ENCODE results near the gene TLCD1.

The TLCD1 gene, protein sequence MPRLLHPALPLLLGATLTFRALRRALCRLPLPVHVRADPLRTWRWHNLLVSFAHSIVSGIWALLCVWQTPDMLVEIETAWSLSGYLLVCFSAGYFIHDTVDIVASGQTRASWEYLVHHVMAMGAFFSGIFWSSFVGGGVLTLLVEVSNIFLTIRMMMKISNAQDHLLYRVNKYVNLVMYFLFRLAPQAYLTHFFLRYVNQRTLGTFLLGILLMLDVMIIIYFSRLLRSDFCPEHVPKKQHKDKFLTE

DNA sequence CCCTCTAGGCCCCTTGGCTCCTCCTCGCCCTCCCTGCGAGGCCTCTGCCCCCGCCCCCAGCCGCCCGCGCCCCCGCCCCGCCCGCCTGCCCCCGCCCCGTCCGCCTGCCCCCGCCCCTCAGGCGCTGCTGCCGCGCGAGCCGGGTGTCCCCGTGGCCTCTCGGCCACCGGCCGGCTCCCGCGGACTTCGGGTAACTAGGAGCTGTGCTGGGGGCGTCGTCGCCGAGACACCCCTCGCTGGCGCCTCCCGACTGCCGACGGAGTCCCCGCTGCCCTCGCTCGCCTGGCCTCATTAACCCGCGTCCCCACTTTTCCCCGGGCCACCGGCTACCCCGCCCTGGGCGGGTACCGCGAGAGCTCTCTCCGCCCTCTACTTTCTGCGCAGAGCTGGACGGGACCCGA is at the start of gene TLCD1:
TSS of gene TLCD1 (minus strand) at position 8 of the 401 bp plus-strand sequence. CDS start 136 bp downstream, outside the sequence.
- in situ Hi-C loops (cut with MboI; ENCODE audit: low sequenced_read_pairs), result no loop called here

DNA sequence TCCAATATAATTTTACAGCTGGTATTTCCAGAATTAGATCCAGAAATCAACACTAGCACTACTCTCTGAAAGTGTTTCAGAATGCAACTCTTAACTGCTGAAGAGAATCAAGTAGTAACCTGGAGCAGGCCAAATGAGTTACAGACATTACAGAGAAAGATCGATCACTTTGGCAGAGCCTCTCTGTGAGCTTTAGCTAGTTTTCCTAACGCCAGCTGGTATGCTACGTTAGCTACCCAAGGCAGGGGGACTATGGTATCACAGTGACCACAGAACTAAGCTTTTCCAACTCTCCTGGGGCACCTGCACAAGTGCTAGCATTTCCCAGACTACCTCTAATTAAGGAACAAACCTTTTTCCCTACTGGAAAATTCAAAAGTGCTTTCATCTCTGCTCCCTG is 48.2 kb upstream of the TLCD1 start:
- in situ Hi-C loops (cut with MboI; ENCODE audit: low sequenced_read_pairs), result no loop called here

DNA sequence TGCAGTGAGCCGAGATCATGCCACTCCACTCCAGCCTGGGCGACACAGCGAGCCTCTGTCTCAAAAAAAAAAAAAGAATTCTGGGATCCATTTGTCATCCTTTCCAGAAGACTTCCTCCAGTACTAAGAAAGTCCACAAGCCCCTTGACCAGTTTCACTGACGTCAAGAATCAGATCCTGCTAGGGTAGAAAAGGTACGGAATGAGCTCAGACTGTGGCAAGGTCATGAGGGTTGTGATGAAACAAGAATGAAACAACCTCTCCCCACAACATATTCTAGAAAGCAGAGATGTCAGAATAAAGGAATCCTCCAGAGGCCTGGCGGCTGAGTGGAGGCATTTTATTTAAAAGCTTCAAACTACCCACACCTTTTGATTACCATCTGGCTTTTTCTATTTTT is 47.7 kb upstream of the TLCD1 start:
- in situ Hi-C loops (cut with MboI; ENCODE audit: low sequenced_read_pairs), result no loop called here

DNA sequence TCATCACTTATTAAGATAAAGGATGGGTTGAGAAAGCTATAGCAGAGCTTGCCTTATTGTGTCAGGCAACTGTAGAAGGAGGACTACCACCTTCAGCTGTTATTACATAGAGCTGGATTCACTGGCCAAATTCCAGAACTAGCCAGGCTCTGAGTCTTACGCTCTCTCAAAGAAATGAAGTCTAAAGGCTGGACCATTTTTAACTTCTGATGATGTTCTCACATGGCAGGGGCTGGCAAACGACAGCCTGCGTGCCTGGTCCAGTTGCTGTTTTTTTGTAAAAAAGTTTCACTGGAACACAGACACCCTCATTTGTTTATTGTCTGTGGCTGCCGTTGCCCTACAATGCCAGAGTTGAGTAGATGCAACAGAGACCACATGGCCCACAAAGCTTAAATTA is 39.0 kb upstream of the TLCD1 start:
- in situ Hi-C loops (cut with MboI; ENCODE audit: low sequenced_read_pairs), result no loop called here

DNA sequence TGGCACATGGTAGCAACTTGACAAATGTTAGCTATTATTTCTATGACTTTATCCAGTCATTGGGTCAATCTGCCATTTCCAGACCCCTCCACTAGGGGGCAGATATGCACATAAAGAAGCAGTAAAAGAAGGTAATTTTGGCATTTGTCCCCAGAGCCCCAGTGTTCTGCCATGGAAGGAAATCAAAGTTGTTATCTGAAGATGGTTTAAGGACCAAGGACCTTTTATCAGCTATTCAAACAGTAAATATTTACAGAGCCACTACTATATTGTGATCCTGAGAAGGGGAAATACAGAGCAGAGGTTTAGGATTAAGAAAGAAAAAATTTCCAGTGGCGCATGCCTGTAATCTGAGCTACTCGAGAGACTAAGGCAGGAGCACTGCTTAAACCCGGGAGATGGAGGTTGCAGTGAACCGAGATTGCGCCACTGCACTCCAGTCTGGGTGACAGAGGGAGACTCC is 37.8 kb upstream of the TLCD1 start:
- in situ Hi-C loops (cut with MboI; ENCODE audit: low sequenced_read_pairs), result no loop called here

DNA sequence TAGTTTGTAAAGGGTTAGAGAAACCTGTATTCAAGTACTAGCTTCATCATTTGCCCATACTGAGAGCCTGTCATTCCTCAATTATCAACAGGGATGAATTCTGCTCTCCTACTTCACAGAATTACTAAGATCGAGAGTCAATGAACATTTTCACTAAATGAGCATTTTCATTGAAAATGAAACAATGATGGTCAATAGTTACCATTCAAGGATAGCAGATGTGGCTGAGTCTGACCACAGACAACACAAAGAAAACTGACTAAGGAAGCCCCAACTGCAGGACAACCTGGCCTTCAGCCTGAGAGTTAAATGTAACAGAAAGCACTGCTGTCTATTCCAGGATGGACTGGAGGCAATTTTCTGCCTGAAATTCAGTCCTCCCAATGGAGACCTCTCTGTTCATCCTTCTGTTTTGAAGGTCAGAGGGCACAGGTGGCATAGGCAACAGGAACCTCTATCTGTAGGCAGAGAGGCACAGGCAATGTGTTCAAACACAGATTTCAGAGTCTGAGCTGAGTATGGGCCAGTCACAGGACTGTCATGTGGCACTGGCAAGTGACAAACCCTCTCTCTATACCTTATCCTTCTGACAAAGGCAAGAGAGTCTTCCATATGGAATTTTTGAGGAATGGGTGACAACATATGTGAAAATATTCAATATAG is 37.2 kb upstream of the TLCD1 start:
- in situ Hi-C loops (cut with MboI; ENCODE audit: low sequenced_read_pairs), result no loop called here

DNA sequence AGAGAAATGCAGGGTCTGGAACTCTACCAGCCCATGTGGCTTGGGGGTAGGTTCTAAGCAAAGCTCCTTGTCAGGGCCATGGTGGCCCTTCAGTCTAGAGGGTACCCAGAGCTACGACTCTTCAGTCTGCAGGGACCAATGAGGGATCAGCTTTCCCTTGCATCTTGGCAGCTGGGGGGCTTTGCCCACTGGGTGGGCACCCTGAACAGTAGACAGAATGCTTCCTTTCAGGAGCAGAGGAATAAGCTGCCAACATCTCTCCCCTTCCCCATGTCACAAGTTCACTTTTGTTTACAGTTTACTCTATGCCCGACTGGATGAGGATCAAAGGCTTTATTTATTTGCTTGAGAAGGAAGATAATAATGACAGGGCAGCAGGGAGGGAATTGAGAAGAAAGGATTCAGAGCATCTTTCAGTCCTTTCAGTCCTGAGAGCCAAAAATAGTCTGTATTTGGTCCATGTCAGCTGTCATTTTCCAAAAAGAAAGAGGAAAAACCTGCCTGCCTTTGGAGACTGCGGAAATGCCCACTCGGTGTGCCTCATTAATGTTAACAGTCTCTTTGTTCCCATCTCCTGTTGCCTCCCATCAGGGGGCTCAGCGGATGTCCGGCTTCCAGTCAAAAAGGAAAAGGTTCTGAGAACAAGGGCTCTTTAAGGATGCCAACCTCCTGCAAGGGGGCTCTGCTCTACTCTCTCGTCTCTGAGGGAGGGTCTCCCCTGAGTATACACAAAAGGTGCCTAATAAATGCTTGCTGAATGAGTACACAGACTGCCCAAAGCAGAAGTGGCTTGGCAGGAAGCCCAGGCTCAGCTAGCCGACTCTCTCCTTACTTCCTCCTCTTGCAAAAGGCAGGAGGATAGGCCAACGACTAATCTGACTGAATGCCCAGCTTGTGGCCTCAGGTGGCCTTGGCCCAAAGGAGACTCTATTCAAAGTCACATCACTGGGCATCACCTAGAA is 34.8 kb upstream of the TLCD1 start:
- in situ Hi-C loops (cut with MboI; ENCODE audit: low sequenced_read_pairs), result no loop called here

DNA sequence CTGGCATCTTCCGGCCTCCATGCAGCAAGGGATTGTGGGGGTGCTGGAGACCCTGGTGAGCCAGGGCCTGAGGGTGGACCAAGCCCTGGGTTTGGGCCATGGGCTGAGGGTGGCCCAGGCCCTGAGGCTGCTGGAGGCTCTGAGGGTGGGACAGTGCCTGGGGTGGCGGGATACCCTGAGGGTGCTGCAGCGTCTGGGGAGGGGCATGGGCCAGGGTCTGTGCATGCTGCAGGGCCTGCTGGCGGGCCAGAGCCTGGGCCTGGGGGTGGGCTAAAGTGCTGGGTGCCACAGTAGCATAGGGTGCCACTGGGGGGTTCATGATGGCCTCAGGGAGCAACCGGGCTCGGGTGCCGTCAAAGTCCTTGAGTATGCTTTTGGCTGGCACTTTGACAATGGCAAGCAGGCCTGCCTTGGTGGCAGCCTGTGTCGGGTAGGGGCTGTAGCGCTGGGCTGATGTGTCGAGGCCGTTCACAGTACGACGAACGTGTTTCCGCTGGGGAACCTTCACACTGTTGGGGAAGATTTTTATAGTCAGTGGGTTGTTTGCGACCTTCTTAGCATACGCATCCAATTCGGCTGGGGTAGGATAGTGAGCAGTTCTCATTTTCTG is 33.3 kb upstream of the TLCD1 start:
- in situ Hi-C loops (cut with MboI; ENCODE audit: low sequenced_read_pairs), result no loop called here

DNA sequence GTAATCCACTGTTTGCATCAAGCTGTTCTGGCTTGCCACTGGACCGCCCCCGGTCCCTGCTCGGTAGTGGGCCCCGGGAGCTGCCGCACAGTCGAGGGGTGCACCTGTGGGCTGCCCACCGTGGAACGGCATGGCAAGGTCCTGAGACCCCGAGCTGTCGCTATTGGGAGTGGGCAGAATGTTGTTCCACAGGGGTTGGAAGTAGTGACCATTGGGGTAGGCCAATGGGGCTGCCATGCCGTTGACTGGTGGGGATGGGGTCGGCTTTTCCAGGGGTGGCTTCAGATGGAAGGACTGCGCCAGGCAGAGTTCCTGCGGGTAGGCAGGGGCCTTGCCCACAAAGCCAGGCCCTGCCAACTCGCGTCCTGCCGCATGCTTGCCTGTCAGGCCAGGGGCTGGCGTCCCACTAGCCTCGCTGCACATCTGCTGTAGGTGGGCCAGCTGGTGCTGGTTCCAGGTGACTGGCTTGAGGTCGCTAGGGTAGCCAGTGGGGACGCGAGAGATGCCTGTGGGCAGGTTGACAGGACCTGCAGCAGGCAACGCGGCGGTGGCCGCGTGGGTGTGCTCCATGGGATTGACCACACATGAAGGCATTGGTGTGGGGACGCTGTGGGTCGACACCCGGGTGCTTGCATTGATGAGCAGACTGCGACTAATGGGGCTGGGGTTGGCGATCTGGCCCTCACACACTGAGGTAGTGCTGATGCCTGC is 32.5 kb upstream of the TLCD1 start:
- in situ Hi-C loops (cut with MboI; ENCODE audit: low sequenced_read_pairs), result no loop called here

DNA sequence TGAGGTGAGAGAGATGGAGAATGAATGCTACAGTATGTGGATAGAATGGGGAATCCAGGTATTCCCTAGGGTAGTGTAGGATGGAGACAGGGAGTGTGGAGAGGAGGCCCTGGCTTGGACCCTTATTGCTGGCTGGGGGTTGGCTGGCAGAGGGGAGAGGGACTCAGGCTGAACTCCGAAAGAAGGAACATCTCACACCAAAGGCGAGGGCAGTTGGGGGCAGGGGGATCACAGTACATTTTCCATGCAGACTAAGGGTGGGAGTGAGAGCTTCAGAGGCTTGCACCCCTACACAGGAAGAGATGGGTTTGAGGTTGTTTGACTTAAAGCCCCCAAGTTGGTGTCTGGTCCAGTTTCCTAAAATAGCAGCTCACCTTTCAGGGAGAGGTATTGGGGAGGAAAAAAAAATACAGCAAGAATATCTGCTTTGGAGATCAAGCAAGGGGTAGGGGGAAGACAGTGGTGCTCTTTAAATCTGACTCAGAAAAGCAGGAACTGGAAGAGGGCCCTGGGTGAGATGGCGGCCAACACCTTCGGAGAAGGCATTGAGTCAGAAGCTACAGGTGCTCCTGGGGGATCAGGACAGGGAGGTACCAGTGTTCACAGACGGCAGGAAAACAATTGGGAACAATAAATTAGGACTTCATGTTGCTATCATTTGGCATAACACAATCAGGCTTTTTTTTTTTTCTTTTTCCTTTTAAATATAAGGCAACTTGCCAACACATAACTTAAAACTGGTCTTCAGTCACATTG is 30.2 kb upstream of the TLCD1 start:
- in situ Hi-C loops (cut with MboI; ENCODE audit: low sequenced_read_pairs), result no loop called here

DNA sequence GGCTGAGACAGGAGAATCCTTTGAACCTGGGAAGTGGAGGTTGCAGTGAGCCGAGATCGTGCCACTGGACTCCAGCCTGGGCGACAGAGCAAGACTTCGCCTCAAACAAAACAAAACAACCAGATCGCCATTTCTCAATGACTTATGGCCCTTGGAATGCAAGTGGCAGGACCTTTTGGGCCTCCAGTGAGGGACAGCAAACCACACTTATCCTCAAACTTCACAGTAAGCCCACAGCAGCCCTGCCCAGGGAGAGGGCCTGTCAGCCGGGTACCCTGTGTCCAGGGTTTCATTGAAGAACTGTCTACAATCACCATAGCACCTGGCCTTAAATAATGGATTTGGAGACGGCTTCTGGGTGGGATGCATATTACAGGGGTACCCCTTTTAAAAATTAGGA is 29.5 kb upstream of the TLCD1 start:
- in situ Hi-C loops (cut with MboI; ENCODE audit: low sequenced_read_pairs), result no loop called here

DNA sequence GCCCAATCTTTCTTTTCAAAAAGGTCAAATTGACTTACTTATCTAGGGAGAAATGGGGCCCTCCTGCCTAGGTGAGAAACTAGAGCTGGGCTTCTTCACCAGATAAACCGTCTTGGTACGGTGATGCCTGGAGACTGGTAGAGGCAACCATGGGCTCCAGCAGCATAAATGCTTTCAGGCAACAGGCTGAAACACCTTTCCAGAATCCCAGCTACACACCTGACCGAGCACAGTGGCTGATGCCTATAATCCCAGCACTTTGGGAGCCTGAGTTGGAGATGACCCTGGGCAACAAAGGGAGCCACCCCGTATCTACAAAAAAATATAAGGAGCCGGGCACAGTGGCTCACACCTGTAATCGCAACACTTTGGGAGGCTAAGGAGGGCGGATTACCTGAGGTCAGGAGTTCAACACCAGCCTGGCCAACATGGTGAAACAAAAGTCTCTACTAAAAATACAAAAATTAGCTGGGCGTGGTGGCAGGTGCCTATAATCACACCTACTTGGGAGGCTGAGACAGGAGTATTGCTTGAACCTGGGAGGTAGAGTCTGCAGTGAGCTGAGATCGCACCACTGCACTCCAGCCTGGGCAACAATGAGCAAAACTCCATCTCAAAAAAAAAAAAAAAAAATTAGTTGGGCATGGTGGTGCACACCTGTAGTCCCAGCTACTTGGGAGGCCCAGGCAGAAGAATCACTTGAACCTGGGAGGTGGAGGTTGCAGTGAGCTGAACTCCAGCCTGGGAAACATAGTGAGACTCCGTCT is 25.8 kb upstream of the TLCD1 start:
- in situ Hi-C loops (cut with MboI; ENCODE audit: low sequenced_read_pairs), result no loop called here

DNA sequence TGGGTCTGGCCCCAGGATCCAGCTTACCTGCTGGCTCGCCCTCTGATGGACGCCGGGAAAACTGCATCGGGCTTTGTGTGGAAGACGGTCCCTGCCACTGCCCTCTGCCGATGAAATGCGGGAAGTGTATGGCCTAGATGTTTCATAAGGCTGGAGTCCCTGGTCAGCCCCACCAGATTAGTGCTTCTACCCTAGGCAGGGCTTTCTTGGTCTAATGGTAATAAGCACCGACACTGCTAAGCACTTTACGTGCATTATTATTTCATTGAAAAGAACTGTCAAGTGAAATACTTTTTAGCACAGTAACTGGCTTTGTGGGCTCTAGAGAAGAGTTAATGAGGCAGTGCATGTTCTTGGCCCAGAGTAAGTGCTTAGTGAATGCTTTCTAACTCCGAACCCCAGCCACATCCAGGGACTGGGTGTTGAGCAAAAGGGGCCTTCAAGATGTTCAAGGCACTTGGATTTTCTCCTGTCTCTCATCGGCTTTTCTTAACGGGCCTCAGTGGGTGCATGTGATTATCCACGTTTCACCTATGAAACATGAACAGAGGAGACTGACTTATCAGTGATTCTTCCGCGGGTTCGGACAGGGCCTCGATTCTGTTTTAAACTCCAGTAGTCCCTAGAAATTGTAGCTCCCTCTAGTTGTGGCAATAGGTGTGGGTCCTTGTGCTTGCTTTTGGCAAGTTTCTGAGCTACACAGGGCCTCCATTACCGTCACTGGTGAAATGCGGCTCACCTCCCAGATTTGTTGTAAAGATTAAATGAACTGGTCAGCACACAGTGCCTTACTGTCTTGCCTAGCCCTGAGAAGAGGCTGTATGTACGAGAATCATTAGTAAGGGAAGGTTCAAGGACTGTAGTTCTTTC is 24.4 kb upstream of the TLCD1 start:
- in situ Hi-C loops (cut with MboI; ENCODE audit: low sequenced_read_pairs), result no loop called here

DNA sequence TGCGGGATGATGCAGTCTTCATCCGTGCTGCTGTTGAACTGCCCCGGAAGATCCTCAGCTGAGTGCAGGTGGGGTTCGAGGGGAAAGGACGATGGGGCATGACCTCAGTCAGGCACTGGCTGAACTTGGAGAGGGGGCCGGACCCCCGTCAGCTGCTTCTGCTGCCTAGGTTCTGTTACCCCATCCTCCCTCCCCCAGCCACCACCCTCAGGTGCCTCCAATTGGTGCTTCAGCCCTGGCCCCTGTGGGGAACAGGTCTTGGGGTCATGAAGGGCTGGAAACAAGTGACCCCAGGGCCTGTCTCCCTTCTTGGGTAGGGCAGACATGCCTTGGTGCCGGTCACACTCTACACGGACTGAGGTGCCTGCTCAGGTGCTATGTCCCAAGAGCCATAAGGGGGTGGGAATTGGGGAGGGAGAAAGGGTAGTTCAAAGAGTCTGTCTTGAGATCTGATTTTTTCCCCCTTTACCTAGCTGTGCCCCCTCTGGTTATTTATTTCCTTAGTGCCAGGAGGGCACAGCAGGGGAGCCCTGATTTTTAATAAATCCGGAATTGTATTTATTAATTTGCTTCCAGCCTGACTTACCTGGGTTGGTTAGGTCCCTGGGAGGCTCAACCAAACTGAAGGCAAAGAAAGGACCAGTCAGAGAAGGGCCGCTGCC is 23.6 kb upstream of the TLCD1 start:
- in situ Hi-C loops (cut with MboI; ENCODE audit: low sequenced_read_pairs), result no loop called here

DNA sequence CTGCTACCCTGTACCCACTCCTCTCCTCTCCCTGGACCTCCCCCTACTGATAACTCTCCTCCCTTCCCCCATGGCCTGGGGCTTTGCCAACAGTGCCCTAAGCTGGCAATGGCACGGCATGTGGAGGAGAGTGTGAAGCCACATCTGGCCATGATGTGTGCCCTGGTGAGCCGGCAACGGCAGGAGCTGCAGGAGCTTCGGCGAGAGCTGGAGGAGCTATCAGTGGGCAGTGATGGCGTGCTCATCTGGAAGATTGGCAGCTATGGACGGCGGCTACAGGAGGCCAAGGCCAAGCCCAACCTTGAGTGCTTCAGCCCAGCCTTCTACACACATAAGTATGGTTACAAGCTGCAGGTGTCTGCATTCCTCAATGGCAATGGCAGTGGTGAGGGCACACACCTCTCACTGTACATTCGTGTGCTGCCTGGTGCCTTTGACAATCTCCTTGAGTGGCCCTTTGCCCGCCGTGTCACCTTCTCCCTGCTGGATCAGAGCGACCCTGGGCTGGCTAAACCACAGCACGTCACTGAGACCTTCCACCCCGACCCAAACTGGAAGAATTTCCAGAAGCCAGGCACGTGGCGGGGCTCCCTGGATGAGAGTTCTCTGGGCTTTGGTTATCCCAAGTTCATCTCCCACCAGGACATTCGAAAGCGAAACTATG is 23.0 kb upstream of the TLCD1 start:
- in situ Hi-C loops (cut with MboI; ENCODE audit: low sequenced_read_pairs), result no loop called here

DNA sequence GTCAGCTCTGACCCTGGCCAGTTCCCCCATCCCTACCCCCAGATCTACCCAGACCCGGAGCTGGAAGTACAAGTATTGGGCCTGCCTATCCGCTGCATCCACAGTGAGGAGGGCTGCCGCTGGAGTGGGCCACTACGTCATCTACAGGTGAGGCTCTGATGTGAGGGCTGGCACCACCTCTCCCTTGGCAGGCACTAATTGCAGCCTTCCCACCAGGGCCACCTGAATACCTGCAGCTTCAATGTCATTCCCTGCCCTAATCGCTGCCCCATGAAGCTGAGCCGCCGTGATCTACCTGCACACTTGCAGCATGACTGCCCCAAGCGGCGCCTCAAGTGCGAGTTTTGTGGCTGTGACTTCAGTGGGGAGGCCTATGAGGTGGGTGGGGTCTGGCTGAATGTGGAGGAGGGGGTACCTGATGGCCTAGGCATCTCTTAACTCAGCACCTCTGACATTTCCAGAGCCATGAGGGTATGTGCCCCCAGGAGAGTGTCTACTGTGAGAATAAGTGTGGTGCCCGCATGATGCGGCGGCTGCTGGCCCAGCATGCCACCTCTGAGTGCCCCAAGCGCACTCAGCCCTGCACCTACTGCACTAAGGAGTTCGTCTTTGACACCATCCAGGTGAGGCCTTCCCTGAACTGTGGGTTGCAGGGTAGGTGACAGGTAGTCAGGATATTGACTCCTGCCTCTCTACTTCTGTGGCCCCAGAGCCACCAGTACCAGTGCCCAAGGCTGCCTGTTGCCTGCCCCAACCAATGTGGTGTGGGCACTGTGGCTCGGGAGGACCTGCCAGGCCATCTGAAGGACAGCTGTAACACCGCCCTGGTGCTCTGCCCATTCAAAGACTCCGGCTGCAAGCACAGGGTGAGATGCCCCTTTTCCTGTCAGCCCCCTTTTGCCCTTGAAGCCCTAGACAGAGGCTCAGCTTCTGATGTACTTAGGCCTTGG is 22.0 kb upstream of the TLCD1 start:
- in situ Hi-C loops (cut with MboI; ENCODE audit: low sequenced_read_pairs), result no loop called here
